HuH-7.5 (cell line): ENCODE data around the gene ZNF598.
"Not testable (repeated sequence)": the region's sequence is repeated elsewhere in the genome, so short reads cannot be mapped to it uniquely, and the experiment has no call there.

Experiments used
- DNase-seq: peaks from one replicate; pipeline ENCODE4 v3.0.0; 2011; ENCODE audit warnings: low spot score

ZNF598 gene

GRCh38 chr16:2040041-2040786, 30.6 kb upstream of the ZNF598 start:
- no peak for DNase-seq

- DNase-seq: peak; percentile 85
These were observed 29.8 kb upstream of the ZNF598 start for GRCh38 chr16:2039274-2040031.

- DNase-seq: no peak
These were observed 29.0 kb upstream of the ZNF598 start for GRCh38 chr16:2038382-2039231.

GRCh38 chr16:2037647-2038381, 28.2 kb upstream of the ZNF598 start:
- DNase-seq: no peak

GRCh38 chr16:2037115-2037514, 27.5 kb upstream of the ZNF598 start:
- no peak for DNase-seq

GRCh38 chr16:2036200-2036966, 26.8 kb upstream of the ZNF598 start:
- no peak for DNase-seq

GRCh38 chr16:2035431-2036199, 26.0 kb upstream of the ZNF598 start:
- DNase-seq: peak; percentile 75

GRCh38 chr16:2034696-2035430, 25.2 kb upstream of the ZNF598 start:
- no peak for DNase-seq

- not testable (repeated sequence) for DNase-seq
These were observed 24.5 kb upstream of the ZNF598 start for GRCh38 chr16:2033909-2034695.

GRCh38 chr16:2033057-2033908, 23.7 kb upstream of the ZNF598 start:
- DNase-seq: no peak

GRCh38 chr16:2032285-2033056, 22.9 kb upstream of the ZNF598 start:
- DNase-seq: no peak

GRCh38 chr16:2031081-2031577, 21.5 kb upstream of the ZNF598 start:
- no peak for DNase-seq

- DNase-seq: no peak
These were observed 20.4 kb upstream of the ZNF598 start for GRCh38 chr16:2030036-2030435.

GRCh38 chr16:2029350-2029749, 19.7 kb upstream of the ZNF598 start:
- no peak for DNase-seq

- no peak for DNase-seq
These were observed 19.1 kb upstream of the ZNF598 start for GRCh38 chr16:2028620-2029220.

GRCh38 chr16:2028146-2028545, 18.5 kb upstream of the ZNF598 start:
- no peak for DNase-seq
